Stimulated activated CD4-positive, alpha-beta T cell treated with anti-CD3 and anti-CD28 coated beads, Interleukin-1b, Interleukin-23, amount 100 ng/mL, for 24 hours (primary cell): Measurements from ENCODE around the gene RARB.

ENCODE experiments used
- DNase-seq, 4 experiments: peaks; one replicate each; pipeline ENCODE4 v3.0.0-alpha.2; 2020; ENCODE audit warnings: low read depth in 4 of 4, low spot score in 1 of 4

The RARB gene

GRCh38 chr3:25547943-25548674 lies 120.0 kb downstream of the RARB start:
- no peak for DNase-seq

GRCh38 chr3:25548836-25549235 lies 120.8 kb downstream of the RARB start:
- no peak for DNase-seq

GRCh38 chr3:25552251-25552650 lies 124.2 kb downstream of the RARB start:
- no peak for DNase-seq

- no peak for DNase-seq
Observed at GRCh38 chr3:25554376-25554775, 126.3 kb downstream of the RARB start.

GRCh38 chr3:25555695-25556437 lies 127.8 kb downstream of the RARB start:
- no peak for DNase-seq

- no peak for DNase-seq
Observed at GRCh38 chr3:25556447-25556846, 128.4 kb downstream of the RARB start.

GRCh38 chr3:25557694-25558093 lies 129.6 kb downstream of the RARB start:
- DNase-seq = no peak

- DNase-seq = no peak
Observed at GRCh38 chr3:25558121-25558520, 130.1 kb downstream of the RARB start.

GRCh38 chr3:25558796-25559195 lies 130.7 kb downstream of the RARB start:
- no peak for DNase-seq

- DNase-seq = no peak
Observed at GRCh38 chr3:25563601-25564000, 135.5 kb downstream of the RARB start.

- no peak for DNase-seq
Observed at GRCh38 chr3:25564075-25564474, 136.0 kb downstream of the RARB start.

GRCh38 chr3:25565807-25566206 lies 137.7 kb downstream of the RARB start:
- DNase-seq = no peak

- DNase-seq = no peak
Observed at GRCh38 chr3:25566358-25566920, 138.4 kb downstream of the RARB start.

- no peak for DNase-seq
Observed at GRCh38 chr3:25567388-25567787, 139.3 kb downstream of the RARB start.

- no peak for DNase-seq
Observed at GRCh38 chr3:25567806-25568524, 139.9 kb downstream of the RARB start.

- no peak for DNase-seq
Observed at GRCh38 chr3:25568525-25569078, 140.5 kb downstream of the RARB start.

GRCh38 chr3:25571285-25571684 lies 143.2 kb downstream of the RARB start:
- DNase-seq = no peak

- DNase-seq = no peak
Observed at GRCh38 chr3:25572336-25572735, 144.3 kb downstream of the RARB start.

GRCh38 chr3:25572919-25573385 lies 144.9 kb downstream of the RARB start:
- no peak for DNase-seq

GRCh38 chr3:25573386-25574171 lies 145.5 kb downstream of the RARB start:
- no peak for DNase-seq
